Endothelial cell of umbilical vein (primary cell): ENCODE measurements around the gene SMAD3. TPM values are rescaled to one million over a fixed set of nuclear protein-coding genes. Genes with fewer than 3 reads are reported as not detected.
A peak's percentile ranks its signal among the peaks of the same experiment; 100 is the strongest.

ENCODE experiments used
- BruUV-seq: library from RNA; stranded (reverse); fragments of 400-500 nt; replicated peaks from 2 replicates; lab custom pipeline; 2021; lab: Mats Ljungman, UMichigan
- CTCF ChIA-PET: fragments of 300-600, 350-600 bp; sonication (Branson Sonifier 250); formaldehyde crosslinking; loops from one replicate; lab custom pipeline; 2021; ENCODE audit warnings: antibody characterized with exemption, inconsistent platforms; lab: Charles Lee
- POLR2A ChIA-PET: fragments of 300-600, 350-600 bp; sonication (Branson Sonifier 250); formaldehyde crosslinking; loops from one replicate; lab custom pipeline; 2021; ENCODE audit warnings: antibody characterized with exemption, inconsistent platforms; lab: Charles Lee
- DNase-seq: peaks from one replicate; pipeline ENCODE4 v3.0.0-alpha.2; 2011; ENCODE audit warnings: low read depth, low spot score
- FAIRE-seq: peaks from 2 replicates; lab custom pipeline; 2011; peaks lifted over from hg19 to GRCh38; lab: Jason Lieb, UNC
- H2AFZ ChIP-seq: 2 replicates; pipeline ENCODE4 v1.6.0; 2012; ENCODE audit warnings: low read depth, low read length, control low read depth, inconsistent platforms
- H3K27ac ChIP-seq: 2 replicates; pipeline ENCODE4 v1.5.1; 2011; ENCODE audit warnings: low read depth, mild to moderate bottlenecking, control low read depth, low read length, moderate library complexity; ENCODE audit not compliant: insufficient read depth
- H3K27me3 ChIP-seq, 2 experiments: 2 replicates each; pipeline versions ENCODE4 v1.6.0 to v1.6.1; 2011; ENCODE audit warnings: low read length in 2 of 2, mixed read lengths in 1 of 2; ENCODE audit not compliant: control insufficient read depth in 2 of 2, insufficient read depth in 2 of 2
- H3K36me3 ChIP-seq, 2 experiments: 2 replicates in 1 of 2; 3 replicates in 1 of 2; pipeline ENCODE4 v1.5.1; 2011; ENCODE audit warnings: low read length in 2 of 2, mild to moderate bottlenecking in 1 of 2, moderate library complexity in 1 of 2; ENCODE audit not compliant: control insufficient read depth in 2 of 2, insufficient read depth in 2 of 2; ENCODE audit errors: extremely low read depth in 1 of 2
- H3K4me1 ChIP-seq: 3 replicates; pipeline ENCODE4 v1.5.1; 2011; ENCODE audit warnings: mild to moderate bottlenecking, low read length; ENCODE audit not compliant: control insufficient read depth, insufficient read depth; ENCODE audit errors: extremely low read depth
- H3K4me2 ChIP-seq: 2 replicates; pipeline ENCODE4 v1.6.1; 2011; ENCODE audit warnings: low read length, control low read depth, mixed read lengths; ENCODE audit not compliant: insufficient read depth
- H3K4me3 ChIP-seq, 3 experiments: fragments of 200-600 bp in 1 of 3; sonication (generic), shearing (Covaris generic) in 1 of 3; replicated peaks in 1 of 3; 2 replicates each; pipeline ENCODE4 v1.5.1; 2011 to 2016; ENCODE audit warnings: control low read depth in 3 of 3, low read length in 3 of 3, mild to moderate bottlenecking in 2 of 3, inconsistent platforms in 1 of 3, low read depth in 1 of 3, moderate library complexity in 1 of 3; ENCODE audit not compliant: insufficient read depth in 1 of 3
- H3K79me2 ChIP-seq: 2 replicates; pipeline ENCODE4 v1.6.0; 2012; ENCODE audit warnings: low read length, inconsistent platforms; ENCODE audit not compliant: control insufficient read depth, insufficient read depth
- H3K9ac ChIP-seq: replicated peaks from 2 replicates; pipeline ENCODE3; 2011; ENCODE audit warnings: low read length, control low read depth; ENCODE audit not compliant: insufficient read depth; ENCODE audit errors: extremely low read depth
- H3K9me1 ChIP-seq: replicated peaks from 3 replicates; pipeline ENCODE4 v1.6.0; 2011; ENCODE audit warnings: mild to moderate bottlenecking, low read length; ENCODE audit not compliant: control insufficient read depth, insufficient read depth; ENCODE audit errors: extremely low read depth
- H3K9me3 ChIP-seq: replicated peaks from 2 replicates; pipeline ENCODE4 v1.5.1; 2012; ENCODE audit warnings: low read length, inconsistent platforms; ENCODE audit not compliant: control insufficient read depth, insufficient read depth
- H4K20me1 ChIP-seq: replicated peaks from 2 replicates; pipeline ENCODE3; 2011; ENCODE audit warnings: mild to moderate bottlenecking, low read length; ENCODE audit not compliant: control insufficient read depth, insufficient read depth; ENCODE audit errors: extremely low read depth
- CTCF ChIP-seq, 2 donors: IDR thresholded peaks; 1 replicate in 1 of 2; 2 replicates in 1 of 2; pipeline ENCODE4 v1.5.1; 2011; ENCODE audit warnings: low read length in 2 of 2, mild to moderate bottlenecking in 2 of 2, moderate library complexity in 2 of 2, control low read depth in 1 of 2, inconsistent platforms in 1 of 2, low read depth in 1 of 2; ENCODE audit not compliant: insufficient read depth in 1 of 2; ENCODE audit errors: extremely low read depth in 1 of 2
- EZH2 ChIP-seq: IDR thresholded peaks from 2 replicates; pipeline ENCODE4 v1.6.1; 2012; ENCODE audit warnings: borderline replicate concordance, low read depth, mild to moderate bottlenecking, moderate library complexity, low read length, inconsistent platforms; ENCODE audit not compliant: severe bottlenecking
- FOS ChIP-seq: IDR thresholded peaks from 2 replicates; pipeline ENCODE4 v1.6.1; 2011; ENCODE audit warnings: mild to moderate bottlenecking, low read length, moderate library complexity, borderline replicate concordance; ENCODE audit not compliant: insufficient read depth
- GATA2 ChIP-seq: IDR thresholded peaks from 2 replicates; pipeline ENCODE4 v1.7.0; 2011; ENCODE audit warnings: low read depth, mild to moderate bottlenecking, moderate library complexity, mixed read lengths, low read length; ENCODE audit not compliant: insufficient read length, insufficient read depth
- JUN ChIP-seq: IDR thresholded peaks from 2 replicates; pipeline ENCODE4 v1.6.1; 2011; ENCODE audit warnings: borderline replicate concordance, low read depth; ENCODE audit not compliant: insufficient read length, insufficient read depth
- MAX ChIP-seq: IDR thresholded peaks from 2 replicates; pipeline ENCODE4 v1.6.1; 2011; ENCODE audit not compliant: insufficient read depth, insufficient read length
- MYC ChIP-seq: IDR thresholded peaks from one replicate; pipeline ENCODE4 v1.6.1; 2011; ENCODE audit warnings: mild to moderate bottlenecking, low read depth, low read length
- POLR2A ChIP-seq: IDR thresholded peaks from 2 replicates; pipeline ENCODE4 v1.6.1; 2012; ENCODE audit warnings: low read depth, mild to moderate bottlenecking, control low read depth, low read length
- POLR2AphosphoS5 ChIP-seq: IDR thresholded peaks from 2 replicates; pipeline ENCODE4 v1.6.1; 2012; ENCODE audit warnings: low read depth, mild to moderate bottlenecking, control low read depth, low read length, moderate library complexity; ENCODE audit not compliant: insufficient read depth
- dilution Hi-C: fragments of 300-500 bp; cut with MboI; formaldehyde crosslinking; loops from one replicate; pipeline ENCODE4 v1.15.0; 2019; ENCODE audit warnings: low sequenced_read_pairs; ENCODE audit not compliant: extremely low pct_ligation_motif_present
- intact Hi-C: fragments of 100-400 bp; cut with micrococcal nuclease; formaldehyde crosslinking; loops from one replicate; pipeline ENCODE4 v1.10.0; 2022
- polyA plus RNA-seq, 4 experiments: library from polyadenylated mRNA; depleted of rRNA in 3 of 4; stranded (reverse) in 3 of 4; unstranded in 1 of 4; fragments of >200 nt; gene quantifications; 2 replicates each; pipeline versions ENCODE4 v1.2.1 to v1.2.3, GENCODE V29; 2011 to 2012; ENCODE audit warnings: missing spikeins in 1 of 4
- total RNA-seq: library from RNA; stranded (reverse); gene quantifications from 2 replicates; pipeline ENCODE4 v1.2.3, GENCODE V29; 2021

SMAD3 gene
- total and polyA plus RNA-seq, 2 donors (not counting 3 experiments of a cell fraction or from before 2014, with no cell fraction given), result 56.4 to 88.2 TPM

GRCh38 chr15:67242708-67243111 is 177.3 kb downstream of the SMAD3 start:
- Histone ChIP-seq H2AFZ (no peak overlapping the region), H3K9me3 (no peaks in the 10 kb centered on the region), H3K4me2 (no peak overlapping the region), H3K4me3 (no peak overlapping the region), H3K79me2 (peaks cover 54% of the 10 kb centered on the region), H3K27ac (no peak overlapping the region), H4K20me1 (no peaks in the 10 kb centered on the region), H3K9me1 (no peaks in the 10 kb centered on the region), H3K9ac (no peak overlapping the region), H3K36me3 (no peaks in the 10 kb centered on the region), H3K27me3 (no peaks in the 10 kb centered on the region), H3K4me1 (peaks cover 6% of the 10 kb centered on the region)
- no TSS peak for BruUV-seq
- intact Hi-C loops, result no loop called here
- ChIA-PET POLR2A (no interaction called here), CTCF (interaction anchor here (0.6 to 0.9 kb wide), 3 partner anchors 73 to 221 kb away, joined by 3 to 6 read pairs (median 5); no protein-coding TSS in a partner anchor)
- dilution Hi-C loops, result no loop called here
- FAIRE-seq (no peak), DNase-seq (peak; percentile 32)
- TF ChIP-seq GATA2 (no peak), CTCF (IDR thresholded peaks at IDR 0.05; ENCODE audit: extremely low read depth in 1 of 2, insufficient read depth in 1 of 2, low read depth in 1 of 2, low read length in 2 of 2) (no peak), EZH2 (no peak), FOS (no peak), JUN (no peak), MAX (no peak), POLR2AphosphoS5 (no peak), POLR2A (no peak), MYC (no peak)

Other genes with a start within 250 kb of the SMAD3 start
- 38.0 and 42.6 TPM in 2 replicates for gene AAGAB, start 189.1 kb downstream of the SMAD3 start, total RNA-seq
- gene AAGAB, start 189.1 kb downstream of the SMAD3 start, polyA plus RNA-seq, result 21.2 and 22.7 TPM in 2 replicates
- gene IQCH, start 189.2 kb downstream of the SMAD3 start, total RNA-seq, result 0.51 and 2.6 TPM in 2 replicates
- gene IQCH, start 189.2 kb downstream of the SMAD3 start, polyA plus RNA-seq, result 0.16 and 0.29 TPM in 2 replicates